SU-DHL-6 (cell line): ENCODE results near the gene GID4.

Source experiments
- CTCF ChIP-seq: fragments of 200-600 bp; sonication (generic); IDR thresholded peaks from one replicate; pipeline ENCODE4 v1.5.1; 2017; ENCODE audit warnings: antibody characterized with exemption, mild to moderate bottlenecking, low read length, moderate library complexity; ENCODE audit not compliant: insufficient read depth, poor library complexity, severe bottlenecking
- EZH2phosphoT487 ChIP-seq: fragments of 200-600 bp; sonication (generic), shearing (Covaris generic); conservative IDR thresholded peaks from 2 replicates; pipeline ENCODE4 v1.6.1; 2018; ENCODE audit warnings: mild to moderate bottlenecking, antibody characterized with exemption, low read length, moderate library complexity, mixed read lengths

- no peak for TF ChIP-seq CTCF
- TF ChIP-seq EZH2phosphoT487 = no peak
Measured at GRCh38 chr17:17994271-17995069, 44.7 kb upstream of the GID4 start.
